Fibroblast of mammary gland (primary cell): ENCODE data around the gene UGT1A8.

ENCODE experiments used
- DNase-seq: peaks from one replicate; pipeline ENCODE4 v3.0.0-alpha.2; 2010; ENCODE audit warnings: low read depth
- H3K4me3 ChIP-seq: 2 replicates; pipeline ENCODE4 v1.5.1; 2011; ENCODE audit warnings: low read depth, mild to moderate bottlenecking, low read length, moderate library complexity; ENCODE audit not compliant: control insufficient read depth
- CTCF ChIP-seq: conservative IDR thresholded peaks from 2 replicates; pipeline ENCODE4 v1.5.1; 2011; ENCODE audit warnings: low read depth, low read length, inconsistent platforms; ENCODE audit not compliant: control insufficient read depth, insufficient read depth

UGT1A8 gene

GRCh38 chr2:233817995-233818638 is 200.7 kb downstream of the UGT1A8 start:
- H3K4me3 ChIP-seq = no peak overlapping the region
- DNase-seq = no peak
- TF ChIP-seq CTCF = no peak

DNA sequence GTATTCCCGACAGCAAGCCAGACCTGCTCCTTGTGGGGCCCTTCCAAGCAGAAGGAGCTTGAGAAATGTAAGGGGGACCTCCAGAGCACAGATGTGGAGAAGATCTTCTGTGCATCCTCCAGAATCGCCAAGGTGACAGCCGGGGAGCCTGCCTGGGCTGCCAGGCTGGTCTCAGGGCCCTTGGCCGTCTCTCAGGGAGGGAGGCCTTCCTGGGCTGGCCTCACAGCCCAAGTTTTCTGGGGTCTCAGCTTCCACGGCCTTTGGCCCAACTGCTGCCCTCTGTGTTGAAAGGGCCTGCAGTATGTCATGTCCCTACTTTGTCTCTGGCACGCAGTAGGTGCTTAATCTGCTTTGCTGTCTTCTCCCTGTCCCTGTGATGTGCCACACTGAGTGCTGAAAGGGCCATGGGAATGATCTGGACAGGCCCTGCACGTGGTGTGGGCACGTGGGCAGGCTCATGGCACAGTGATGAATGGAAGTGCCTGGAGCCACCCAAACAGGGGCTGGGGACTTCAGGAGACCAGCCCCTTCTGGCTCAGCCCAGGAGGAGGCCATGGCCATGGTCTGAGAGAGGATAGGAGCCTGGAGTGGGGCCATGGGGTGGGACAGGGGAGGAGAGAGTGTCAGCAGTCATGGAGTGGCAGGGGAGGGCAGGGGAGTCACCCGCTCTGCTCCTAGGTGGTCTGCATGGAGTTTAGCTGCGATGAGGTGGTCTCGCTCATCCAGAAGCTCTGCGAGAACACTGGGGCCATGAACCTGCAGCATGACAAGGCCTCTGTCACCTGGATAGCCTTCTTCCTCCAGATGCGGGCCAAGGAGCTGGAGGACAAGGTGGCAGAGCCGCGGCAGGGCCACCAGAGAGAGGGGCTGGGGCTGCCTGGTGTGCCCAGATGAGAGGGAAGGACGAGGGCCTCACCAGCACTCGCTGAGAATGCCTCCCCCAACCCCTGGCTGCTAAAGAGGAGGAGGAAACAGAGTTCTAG is 201.5 kb downstream of the UGT1A8 start:
- no peak overlapping the region for H3K4me3 ChIP-seq
- DNase-seq = no peak
- no peak for TF ChIP-seq CTCF

- no peak for TF ChIP-seq CTCF
- no peak overlapping the region for H3K4me3 ChIP-seq
- no peak for DNase-seq
Measured at GRCh38 chr2:233819884-233820773, 202.7 kb downstream of the UGT1A8 start.

- no peak for DNase-seq
Measured at GRCh38 chr2:233820774-233821105, 203.3 kb downstream of the UGT1A8 start.

DNA sequence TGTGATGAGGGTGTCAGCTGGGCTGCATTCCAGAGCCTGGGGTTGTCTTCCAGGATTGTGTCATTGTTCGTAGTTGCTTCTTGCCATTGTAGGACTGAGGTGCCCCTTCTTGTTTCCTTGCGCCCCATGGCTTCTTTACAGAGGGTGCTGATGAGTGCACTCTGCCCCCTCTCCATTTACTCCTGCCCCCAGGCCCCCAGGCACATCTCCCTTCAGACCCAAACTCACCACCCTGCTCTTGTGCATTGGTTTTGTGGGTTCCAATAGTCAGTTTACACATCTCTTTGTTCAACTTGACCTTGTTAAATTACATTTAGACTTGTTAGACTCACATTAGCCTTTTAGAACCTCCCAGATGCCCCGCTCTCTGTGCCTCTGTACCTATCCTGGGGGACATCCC is 203.8 kb downstream of the UGT1A8 start:
- DNase-seq = no peak
- TF ChIP-seq CTCF = no peak
- no peak overlapping the region for H3K4me3 ChIP-seq

More at GRCh38 chr2:233820774-233821105, 203.3 kb downstream of the UGT1A8 start:
- TF ChIP-seq CTCF = no peak
- H3K4me3 ChIP-seq = no peak overlapping the region

DNA sequence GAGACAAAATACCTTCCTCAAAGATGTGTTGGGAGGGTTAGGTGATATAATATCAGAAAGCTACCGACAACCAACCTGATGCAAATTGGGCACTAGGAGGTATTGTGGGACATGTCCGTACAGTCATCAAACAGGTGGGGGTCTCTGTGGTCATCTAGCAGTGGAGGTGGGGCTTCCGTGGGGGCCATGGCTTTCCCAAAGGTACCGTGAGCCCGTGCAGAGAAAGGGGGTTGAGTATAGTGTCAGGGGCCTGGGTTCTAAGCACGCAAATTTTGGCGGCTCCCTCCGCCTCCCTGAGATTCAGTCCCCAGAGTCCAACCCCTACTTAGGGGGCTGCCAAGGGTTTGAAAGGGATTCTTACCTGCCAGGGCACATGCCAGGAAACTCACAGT is 204.3 kb downstream of the UGT1A8 start:
- H3K4me3 ChIP-seq = no peak overlapping the region
- no peak for TF ChIP-seq CTCF
- DNase-seq = no peak
